HG03521 (cell line): ENCODE results near the gene NOS1.
"Not testable (repeated sequence)": the region's sequence is repeated elsewhere in the genome, so short reads cannot be mapped to it uniquely, and the experiment has no call there.

Source experiments
- ATAC-seq: cut with Tn5 transposase; IDR thresholded peaks from one replicate; pipeline ENCODE4 v1.9.1; 2021; ENCODE audit warnings: mild to moderate bottlenecking, moderate library complexity; ENCODE audit not compliant: unreplicated experiment

NOS1 gene

GRCh38 chr12:117273091-117273490, 88.3 kb downstream of the NOS1 start:
- no peak for ATAC-seq

- ATAC-seq: no peak
These were observed 88.7 kb downstream of the NOS1 start for GRCh38 chr12:117272690-117273089.

DNA sequence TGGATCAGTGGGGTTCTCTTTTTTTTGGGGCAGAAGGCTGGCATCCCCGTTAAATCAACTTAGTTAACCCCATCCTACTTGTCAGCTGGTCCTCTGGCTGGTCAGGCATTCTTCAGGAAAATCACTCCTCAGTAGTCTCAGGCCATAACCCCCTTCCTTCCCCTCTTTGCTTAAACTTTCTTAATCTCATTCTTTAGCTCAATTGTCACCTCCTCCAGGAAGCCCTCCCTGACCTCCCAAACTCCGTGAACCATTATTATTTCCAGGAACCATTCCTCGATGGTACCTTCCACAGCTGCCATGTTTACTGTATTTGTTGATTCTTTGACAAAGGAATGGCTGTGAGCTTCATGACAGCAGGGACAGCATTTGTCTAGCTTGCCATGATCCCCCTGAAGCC, 98.7 kb downstream of the NOS1 start:
- ATAC-seq: no peak

DNA sequence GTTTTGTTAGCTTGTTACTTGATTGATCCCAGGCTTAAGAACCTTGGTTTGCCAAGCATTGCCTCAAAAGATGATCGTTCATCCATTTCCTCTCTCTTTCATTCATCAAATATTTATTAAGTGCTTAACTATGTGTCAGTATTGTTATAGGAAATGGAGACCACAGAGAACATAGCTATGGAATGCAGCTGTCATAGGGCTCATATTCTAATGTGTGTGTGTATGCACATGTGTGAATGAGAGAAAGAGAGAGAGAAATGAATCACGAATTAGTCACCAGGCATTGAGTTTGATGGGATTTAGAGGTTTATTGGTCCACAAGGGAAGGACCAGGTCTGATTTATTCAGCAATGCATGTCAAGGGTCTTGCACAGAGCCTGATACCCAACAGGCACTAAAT, 100.2 kb downstream of the NOS1 start:
- ATAC-seq: no peak

DNA sequence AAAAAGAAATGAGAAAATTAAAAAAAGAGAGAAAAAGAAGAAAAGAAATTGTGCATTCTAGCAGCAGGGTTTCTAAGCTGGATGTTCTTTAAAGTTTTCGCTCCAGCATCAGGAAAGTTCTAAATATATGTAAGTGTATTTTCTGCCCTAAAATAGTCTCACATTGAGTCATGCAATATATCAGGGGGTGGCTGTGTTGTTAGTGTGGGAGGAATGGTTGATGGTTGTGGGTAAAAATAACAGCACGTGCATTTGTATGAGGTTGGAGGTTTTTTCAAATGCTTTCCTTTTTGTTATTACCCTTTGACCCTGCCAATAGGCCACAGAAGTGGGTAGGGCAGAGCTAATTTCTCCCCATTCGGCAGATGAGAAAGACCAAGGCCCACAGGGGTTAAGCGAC, 106.0 kb downstream of the NOS1 start:
- ATAC-seq: no peak

- ATAC-seq: no peak
These were observed 117.9 kb downstream of the NOS1 start for GRCh38 chr12:117243488-117243887.

GRCh38 chr12:117241697-117242096, 119.7 kb downstream of the NOS1 start:
- ATAC-seq: no peak

DNA sequence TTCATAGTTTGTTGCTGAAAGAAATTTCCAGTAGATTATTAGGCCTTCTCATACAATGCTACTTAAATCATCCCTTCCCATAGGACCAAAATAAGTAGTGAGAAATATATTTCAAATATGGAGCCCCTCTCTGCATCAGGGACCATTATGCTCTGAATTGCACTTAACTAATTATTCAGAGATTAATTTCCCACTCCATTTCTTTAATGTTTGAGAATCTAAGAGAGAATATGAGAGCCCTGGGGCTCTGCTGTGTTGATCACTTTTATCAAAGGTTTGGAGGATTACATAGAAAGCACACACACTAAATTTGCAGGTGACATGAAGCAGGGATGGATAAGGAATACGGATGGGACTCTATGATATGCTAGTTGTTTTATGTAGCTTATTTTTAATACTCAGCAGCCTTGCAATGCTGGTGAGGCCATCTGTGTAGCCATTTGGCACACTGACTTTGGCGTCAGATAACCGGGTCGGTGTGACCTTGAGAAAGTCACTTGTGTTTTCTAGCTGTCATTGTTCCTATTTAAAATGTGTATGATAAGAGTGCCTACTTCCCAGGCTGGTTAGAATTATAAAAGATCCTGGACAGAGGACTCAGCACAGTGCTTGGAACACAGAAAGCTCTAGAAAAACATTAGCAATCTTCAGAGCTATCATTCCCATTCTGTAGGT, 121.2 kb downstream of the NOS1 start:
- no peak for ATAC-seq

GRCh38 chr12:117236456-117237001, 124.9 kb downstream of the NOS1 start:
- ATAC-seq: no peak

GRCh38 chr12:117235261-117235660, 126.2 kb downstream of the NOS1 start:
- no peak for ATAC-seq

DNA sequence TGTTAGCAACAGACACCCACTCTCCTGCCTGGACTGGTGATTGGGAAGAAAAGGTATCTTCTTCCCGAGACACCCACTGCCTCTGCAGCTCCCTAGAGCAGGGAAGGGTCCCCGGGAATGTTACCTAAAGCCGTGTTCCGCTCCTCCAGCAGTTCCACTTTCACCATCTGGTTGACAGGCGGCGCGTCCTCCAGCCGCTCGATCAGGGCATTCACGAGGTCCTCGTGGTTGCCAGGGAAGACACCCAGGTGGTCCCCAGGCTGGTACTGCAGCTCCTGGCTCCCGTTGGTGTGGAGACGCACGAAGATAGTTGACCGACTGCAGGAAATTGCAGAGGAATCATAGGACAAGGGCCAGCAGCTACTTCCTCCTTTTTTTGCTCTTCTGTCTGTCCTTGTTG, 127.0 kb downstream of the NOS1 start:
- no peak for ATAC-seq

GRCh38 chr12:117231750-117232149, 129.7 kb downstream of the NOS1 start:
- ATAC-seq: no peak

DNA sequence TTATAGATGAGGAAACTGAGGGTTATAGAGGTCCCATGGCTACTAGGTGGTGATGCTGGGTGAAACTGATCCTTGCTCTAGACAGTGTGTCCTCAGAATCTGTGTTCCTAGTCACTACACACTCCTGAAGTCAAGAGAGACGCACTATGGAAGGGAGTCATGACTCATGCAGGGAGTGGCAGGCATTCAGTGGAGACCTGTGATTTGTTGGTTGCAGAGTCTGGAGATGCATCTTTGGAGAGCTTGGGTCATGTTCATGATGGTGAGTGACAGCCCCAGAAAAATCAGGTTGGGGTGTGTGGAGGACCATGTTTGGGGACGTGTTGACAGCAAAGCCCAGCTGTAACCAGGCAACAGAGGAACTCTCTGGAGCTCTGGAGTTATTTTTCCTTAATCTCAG, 133.2 kb downstream of the NOS1 start:
- no peak for ATAC-seq

GRCh38 chr12:117227000-117227653, 134.3 kb downstream of the NOS1 start:
- no peak for ATAC-seq

- no peak for ATAC-seq
These were observed 134.9 kb downstream of the NOS1 start for GRCh38 chr12:117226505-117226904.

GRCh38 chr12:117225179-117225578, 136.2 kb downstream of the NOS1 start:
- ATAC-seq: no peak

DNA sequence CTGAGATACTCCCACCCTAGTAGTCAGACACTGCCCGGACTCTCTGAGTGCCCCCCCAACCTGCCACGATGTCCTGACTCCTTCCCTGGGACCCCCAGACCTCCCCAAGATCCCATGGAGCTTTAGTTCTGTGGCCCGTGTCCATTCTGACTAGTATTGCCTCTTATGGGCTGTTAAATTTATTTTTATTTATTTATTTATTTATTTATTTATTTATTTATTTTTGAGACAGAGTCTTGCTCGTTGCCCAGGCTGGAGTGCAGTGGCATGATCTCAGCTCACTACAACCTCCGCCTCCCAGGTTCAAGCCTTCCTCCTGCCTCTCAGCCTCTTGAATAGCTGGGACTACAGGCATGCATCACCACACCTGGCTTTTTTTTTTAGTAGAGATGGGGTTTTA, 140.5 kb downstream of the NOS1 start:
- not testable (repeated sequence) for ATAC-seq

- ATAC-seq: no peak
These were observed 143.3 kb downstream of the NOS1 start for GRCh38 chr12:117218149-117218548.

DNA sequence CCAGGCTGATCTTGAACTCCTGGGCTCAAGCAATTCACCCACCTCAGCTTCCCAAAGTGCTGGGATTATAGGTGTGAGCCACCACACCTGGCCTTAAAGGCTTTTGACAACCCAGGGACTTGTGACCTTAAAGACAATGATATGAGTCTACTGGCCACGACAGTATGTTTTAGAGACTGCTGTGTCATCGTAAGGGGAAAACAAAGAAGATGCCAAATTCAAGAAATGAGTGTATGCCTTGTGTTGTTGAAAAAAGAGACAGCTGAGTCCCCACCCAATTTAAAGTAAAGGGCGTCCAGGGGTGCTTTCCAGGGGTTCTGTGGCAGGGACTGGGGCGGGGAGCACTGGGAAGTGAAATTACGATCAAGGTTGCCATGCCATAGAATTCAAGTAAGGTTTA, 144.7 kb downstream of the NOS1 start:
- ATAC-seq: no peak

DNA sequence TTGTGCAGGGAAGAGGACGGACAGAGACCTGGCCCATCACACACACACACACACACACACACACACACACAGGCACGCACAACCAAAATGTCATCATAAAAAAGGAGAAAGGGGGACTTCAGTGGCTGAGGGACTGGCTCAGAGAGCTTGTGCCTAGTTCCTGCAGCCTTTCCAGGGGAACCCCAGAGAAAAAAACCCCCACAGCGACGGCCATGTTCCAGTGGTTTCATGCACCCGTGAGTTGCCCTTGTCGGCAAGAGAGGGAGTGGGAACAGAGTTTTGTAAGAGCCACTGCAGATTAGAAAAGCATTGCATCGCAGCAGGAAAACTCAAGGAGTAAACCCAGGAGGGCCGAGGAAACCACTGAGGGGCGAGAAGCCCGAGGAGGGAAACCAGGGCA, 146.6 kb downstream of the NOS1 start:
- no peak for ATAC-seq

- ATAC-seq: no peak
These were observed 148.1 kb downstream of the NOS1 start for GRCh38 chr12:117213295-117213808.

DNA sequence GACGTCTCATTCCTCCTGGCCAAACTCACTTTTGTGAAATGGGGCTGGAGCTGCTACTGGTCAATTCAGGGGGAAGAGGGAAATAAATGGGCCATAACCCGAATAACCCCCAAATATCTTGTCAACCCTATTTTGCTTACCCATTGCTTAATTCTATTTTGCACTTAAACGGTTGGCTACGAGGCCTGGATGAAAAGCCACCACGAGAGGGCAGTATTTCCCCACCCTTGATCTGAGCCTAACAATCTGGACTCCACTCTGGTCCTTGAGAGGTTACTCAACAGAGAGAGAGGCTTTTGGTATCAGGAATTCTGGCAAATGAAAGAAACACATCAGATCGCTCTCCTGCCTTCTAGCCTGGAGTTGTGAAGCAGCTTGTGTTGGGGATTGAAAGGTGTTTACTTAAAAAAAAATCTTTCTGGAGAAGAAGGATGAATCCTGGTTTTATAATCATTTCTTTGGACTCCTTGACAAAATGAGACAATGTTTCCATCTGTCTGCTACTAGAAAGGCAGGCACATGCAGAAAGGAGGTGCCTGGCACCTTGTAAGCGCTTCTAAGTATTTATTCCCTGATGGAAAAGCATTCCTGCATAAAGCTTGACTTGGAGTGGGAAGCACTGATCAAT, 148.7 kb downstream of the NOS1 start:
- no peak for ATAC-seq
